Effector memory CD4-positive, alpha-beta T cell (primary cell): Measurements from ENCODE around the gene ABCA4.
"Not testable (repeated sequence)": the region's sequence is repeated elsewhere in the genome, so short reads cannot be mapped to it uniquely, and the experiment has no call there.

Experiments used
- DNase-seq, 3 donors: peaks; one replicate each; pipeline ENCODE4 v3.0.0-alpha.2; 2020
- H3K27ac ChIP-seq: 2 replicates; pipeline ENCODE4 v1.7.0; 2013; ENCODE audit warnings: mild to moderate bottlenecking, low read length, moderate library complexity; ENCODE audit not compliant: insufficient read depth, poor library complexity, severe bottlenecking
- H3K27me3 ChIP-seq: replicated peaks from 2 replicates; pipeline ENCODE4 v1.7.0; 2013; ENCODE audit warnings: mild to moderate bottlenecking, low read length; ENCODE audit not compliant: insufficient read depth, control insufficient read depth, poor library complexity, severe bottlenecking
- H3K36me3 ChIP-seq: 2 replicates; pipeline ENCODE4 v1.7.0; 2013; ENCODE audit warnings: mild to moderate bottlenecking, low read length, moderate library complexity; ENCODE audit not compliant: control insufficient read depth, insufficient read depth
- H3K4me1 ChIP-seq: 2 replicates; pipeline ENCODE4 v1.7.0; 2013; ENCODE audit warnings: low read length, mild to moderate bottlenecking; ENCODE audit not compliant: control insufficient read depth, insufficient read depth, poor library complexity, severe bottlenecking
- H3K4me3 ChIP-seq: 2 replicates; pipeline ENCODE4 v1.7.0; 2013; ENCODE audit warnings: low read length, low read depth, mild to moderate bottlenecking; ENCODE audit not compliant: insufficient read depth, poor library complexity, severe bottlenecking
- H3K9me3 ChIP-seq: 2 replicates; pipeline ENCODE4 v1.7.0; 2013; ENCODE audit warnings: mild to moderate bottlenecking, low read length, moderate library complexity; ENCODE audit not compliant: control insufficient read depth

ABCA4 gene

GRCh38 chr1:94011129-94011528 is 109.8 kb downstream of the ABCA4 start:
- H3K4me3 ChIP-seq, result no peak overlapping the region
- H3K36me3 ChIP-seq, result no peaks in the 10 kb centered on the region
- no peaks in the 10 kb centered on the region for H3K27me3 ChIP-seq
- no peak overlapping the region for H3K27ac ChIP-seq
- H3K4me1 ChIP-seq, result no peaks in the 10 kb centered on the region
- no peak for DNase-seq
- no peaks in the 10 kb centered on the region for H3K9me3 ChIP-seq

GRCh38 chr1:94009304-94009703 is 111.6 kb downstream of the ABCA4 start:
- Histone ChIP-seq H3K27ac (no peak overlapping the region), H3K27me3 (no peaks in the 10 kb centered on the region), H3K4me1 (no peaks in the 10 kb centered on the region), H3K36me3 (no peaks in the 10 kb centered on the region), H3K9me3 (no peaks in the 10 kb centered on the region), H3K4me3 (no peak overlapping the region)
- no peak for DNase-seq

- H3K9me3 ChIP-seq, result no peaks in the 10 kb centered on the region
- no peaks in the 10 kb centered on the region for H3K4me1 ChIP-seq
- no peak overlapping the region for H3K27ac ChIP-seq
- H3K27me3 ChIP-seq, result no peaks in the 10 kb centered on the region
- no peak for DNase-seq
- H3K36me3 ChIP-seq, result no peaks in the 10 kb centered on the region
- no peak overlapping the region for H3K4me3 ChIP-seq
Observed at GRCh38 chr1:94006604-94007003, 114.3 kb downstream of the ABCA4 start.

- H3K4me1 ChIP-seq, result no peaks in the 10 kb centered on the region
- no peaks in the 10 kb centered on the region for H3K27me3 ChIP-seq
- no peak overlapping the region for H3K27ac ChIP-seq
- no peaks in the 10 kb centered on the region for H3K36me3 ChIP-seq
- DNase-seq, result no peak
- H3K9me3 ChIP-seq, result no peaks in the 10 kb centered on the region
- H3K4me3 ChIP-seq, result no peak overlapping the region
Observed at GRCh38 chr1:94004924-94005323, 116.0 kb downstream of the ABCA4 start.

- DNase-seq, result no peak
- Histone ChIP-seq H3K27me3 (no peaks in the 10 kb centered on the region), H3K4me1 (no peaks in the 10 kb centered on the region), H3K36me3 (no peaks in the 10 kb centered on the region), H3K9me3 (no peaks in the 10 kb centered on the region), H3K27ac (no peak overlapping the region), H3K4me3 (no peak overlapping the region)
Observed at GRCh38 chr1:94002046-94002787, 118.7 kb downstream of the ABCA4 start.

- Histone ChIP-seq H3K36me3 (no peaks in the 10 kb centered on the region), H3K4me3 (no peak overlapping the region), H3K4me1 (no peaks in the 10 kb centered on the region), H3K27ac (no peak overlapping the region), H3K9me3 (no peaks in the 10 kb centered on the region), H3K27me3 (no peaks in the 10 kb centered on the region)
- DNase-seq, result no peak
Observed at GRCh38 chr1:94001397-94002045, 119.4 kb downstream of the ABCA4 start.

GRCh38 chr1:94000510-94001282 is 120.3 kb downstream of the ABCA4 start:
- no peak overlapping the region for H3K27ac ChIP-seq
- no peaks in the 10 kb centered on the region for H3K36me3 ChIP-seq
- no peak for DNase-seq
- no peaks in the 10 kb centered on the region for H3K27me3 ChIP-seq
- H3K9me3 ChIP-seq, result no peaks in the 10 kb centered on the region
- no peaks in the 10 kb centered on the region for H3K4me1 ChIP-seq
- no peak overlapping the region for H3K4me3 ChIP-seq

GRCh38 chr1:93999840-94000415 is 121.0 kb downstream of the ABCA4 start:
- Histone ChIP-seq H3K4me1 (no peaks in the 10 kb centered on the region), H3K36me3 (no peaks in the 10 kb centered on the region), H3K27ac (no peak overlapping the region), H3K9me3 (no peaks in the 10 kb centered on the region), H3K27me3 (no peaks in the 10 kb centered on the region), H3K4me3 (no peak overlapping the region)
- no peak for DNase-seq

GRCh38 chr1:93998532-93998931 is 122.4 kb downstream of the ABCA4 start:
- not testable (repeated sequence) for H3K4me1 ChIP-seq, H3K9me3 ChIP-seq, H3K27me3 ChIP-seq, H3K36me3 ChIP-seq, H3K4me3 ChIP-seq, DNase-seq, H3K27ac ChIP-seq

- Histone ChIP-seq H3K27me3 (no peaks in the 10 kb centered on the region), H3K4me1 (no peaks in the 10 kb centered on the region), H3K9me3 (no peaks in the 10 kb centered on the region), H3K27ac (no peak overlapping the region), H3K36me3 (no peaks in the 10 kb centered on the region), H3K4me3 (no peak overlapping the region)
- no peak for DNase-seq
Observed at GRCh38 chr1:93997756-93998155, 123.2 kb downstream of the ABCA4 start.
